ENCODE results near the gene TRIP4. TPM values are rescaled to one million over a fixed set of nuclear protein-coding genes. Genes with fewer than 3 reads are reported as not detected.

TRIP4 gene
- total and polyA plus RNA-seq, 9 of the 15 experiments (the other 6 are each of a cell fraction or from before 2014, with no cell fraction given), result 7.6 to 23.3 (median 16.7) TPM

DNA sequence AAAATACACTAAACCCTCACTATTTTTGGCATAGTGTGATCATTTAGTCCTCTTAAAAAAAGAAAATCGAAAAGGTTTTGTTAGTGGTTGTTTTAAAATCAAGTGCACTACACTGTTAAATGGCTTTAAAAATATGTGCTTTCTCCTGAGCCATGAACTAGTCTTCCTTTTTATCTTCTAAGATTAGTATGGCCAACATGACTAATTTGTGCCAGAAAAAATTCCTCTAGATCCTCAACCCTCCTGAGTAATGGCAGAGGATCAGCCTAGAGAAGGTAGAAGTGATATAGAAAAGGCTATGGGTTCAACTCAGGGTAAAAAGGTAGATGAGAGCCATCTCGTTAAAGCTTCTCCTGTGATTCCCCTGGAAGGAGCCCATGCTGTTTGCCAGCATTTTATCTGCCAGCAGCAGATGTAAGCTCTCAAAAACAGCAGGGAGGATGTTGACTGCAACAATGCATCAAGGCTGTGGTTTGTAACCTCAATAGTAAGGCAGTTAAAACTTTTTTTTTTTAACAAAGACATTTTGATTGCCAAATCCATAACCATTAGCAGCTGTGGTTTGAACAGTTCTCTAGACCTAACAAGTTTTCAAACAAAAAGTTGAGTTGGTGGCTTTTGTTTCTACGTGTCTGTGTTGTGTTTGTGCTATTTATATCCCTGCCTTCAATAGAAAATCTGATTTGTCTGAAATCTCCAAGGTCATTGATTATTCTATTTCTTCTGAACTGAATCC is 42.5 kb downstream of the TRIP4 start (continued):
- TF ChIP-seq, protein P1, sequence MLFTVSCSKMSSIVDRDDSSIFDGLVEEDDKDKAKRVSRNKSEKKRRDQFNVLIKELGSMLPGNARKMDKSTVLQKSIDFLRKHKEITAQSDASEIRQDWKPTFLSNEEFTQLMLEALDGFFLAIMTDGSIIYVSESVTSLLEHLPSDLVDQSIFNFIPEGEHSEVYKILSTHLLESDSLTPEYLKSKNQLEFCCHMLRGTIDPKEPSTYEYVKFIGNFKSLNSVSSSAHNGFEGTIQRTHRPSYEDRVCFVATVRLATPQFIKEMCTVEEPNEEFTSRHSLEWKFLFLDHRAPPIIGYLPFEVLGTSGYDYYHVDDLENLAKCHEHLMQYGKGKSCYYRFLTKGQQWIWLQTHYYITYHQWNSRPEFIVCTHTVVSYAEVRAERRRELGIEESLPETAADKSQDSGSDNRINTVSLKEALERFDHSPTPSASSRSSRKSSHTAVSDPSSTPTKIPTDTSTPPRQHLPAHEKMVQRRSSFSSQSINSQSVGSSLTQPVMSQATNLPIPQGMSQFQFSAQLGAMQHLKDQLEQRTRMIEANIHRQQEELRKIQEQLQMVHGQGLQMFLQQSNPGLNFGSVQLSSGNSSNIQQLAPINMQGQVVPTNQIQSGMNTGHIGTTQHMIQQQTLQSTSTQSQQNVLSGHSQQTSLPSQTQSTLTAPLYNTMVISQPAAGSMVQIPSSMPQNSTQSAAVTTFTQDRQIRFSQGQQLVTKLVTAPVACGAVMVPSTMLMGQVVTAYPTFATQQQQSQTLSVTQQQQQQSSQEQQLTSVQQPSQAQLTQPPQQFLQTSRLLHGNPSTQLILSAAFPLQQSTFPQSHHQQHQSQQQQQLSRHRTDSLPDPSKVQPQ (CRISPR knock-in tag; IDR thresholded peaks at IDR 0.05; ENCODE audit: borderline replicate concordance), result no peak
- no peak for TF ChIP-seq KLF1 (tag; IDR thresholded peaks at IDR 0.05)
- TF ChIP-seq MAFK (IDR thresholded peaks at IDR 0.05; ENCODE audit: low read length), result no peak
- no peak for TF ChIP-seq ZNF140 (CRISPR knock-in tag; IDR thresholded peaks at IDR 0.05)
- TF ChIP-seq RBM14 (IDR thresholded peaks at IDR 0.05; ENCODE audit: borderline replicate concordance, insufficient read depth, low read depth, low read length), result no peak
- no peak for TF ChIP-seq MCM2 (IDR thresholded peaks at IDR 0.05; ENCODE audit: low read depth)
- TF ChIP-seq NR2C1 (IDR thresholded peaks at IDR 0.05), result no peak
- TF ChIP-seq NR2C1 (tag; IDR thresholded peaks at IDR 0.05), result no peak
- TF ChIP-seq ZNF134 (CRISPR knock-in tag; conservative IDR thresholded peaks at IDR 0.05), result no peak
- TF ChIP-seq, protein P2, sequence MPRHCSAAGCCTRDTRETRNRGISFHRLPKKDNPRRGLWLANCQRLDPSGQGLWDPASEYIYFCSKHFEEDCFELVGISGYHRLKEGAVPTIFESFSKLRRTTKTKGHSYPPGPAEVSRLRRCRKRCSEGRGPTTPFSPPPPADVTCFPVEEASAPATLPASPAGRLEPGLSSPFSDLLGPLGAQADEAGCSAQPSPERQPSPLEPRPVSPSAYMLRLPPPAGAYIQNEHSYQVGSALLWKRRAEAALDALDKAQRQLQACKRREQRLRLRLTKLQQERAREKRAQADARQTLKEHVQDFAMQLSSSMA (CRISPR knock-in tag; IDR thresholded peaks at IDR 0.05), result no peak
- TF ChIP-seq OTX1 (CRISPR knock-in tag; IDR thresholded peaks at IDR 0.05), result no peak
- TF ChIP-seq MYC (IDR thresholded peaks at IDR 0.05; ENCODE audit: low read depth, low read length), result no peak
- no peak for TF ChIP-seq MYC (CRISPR knock-in tag; IDR thresholded peaks at IDR 0.05; ENCODE audit: borderline replicate concordance, low read depth)
- no peak for TF ChIP-seq ZNF764 (CRISPR knock-in tag; IDR thresholded peaks at IDR 0.05; ENCODE audit: low read depth)
- TF ChIP-seq, protein P3, sequence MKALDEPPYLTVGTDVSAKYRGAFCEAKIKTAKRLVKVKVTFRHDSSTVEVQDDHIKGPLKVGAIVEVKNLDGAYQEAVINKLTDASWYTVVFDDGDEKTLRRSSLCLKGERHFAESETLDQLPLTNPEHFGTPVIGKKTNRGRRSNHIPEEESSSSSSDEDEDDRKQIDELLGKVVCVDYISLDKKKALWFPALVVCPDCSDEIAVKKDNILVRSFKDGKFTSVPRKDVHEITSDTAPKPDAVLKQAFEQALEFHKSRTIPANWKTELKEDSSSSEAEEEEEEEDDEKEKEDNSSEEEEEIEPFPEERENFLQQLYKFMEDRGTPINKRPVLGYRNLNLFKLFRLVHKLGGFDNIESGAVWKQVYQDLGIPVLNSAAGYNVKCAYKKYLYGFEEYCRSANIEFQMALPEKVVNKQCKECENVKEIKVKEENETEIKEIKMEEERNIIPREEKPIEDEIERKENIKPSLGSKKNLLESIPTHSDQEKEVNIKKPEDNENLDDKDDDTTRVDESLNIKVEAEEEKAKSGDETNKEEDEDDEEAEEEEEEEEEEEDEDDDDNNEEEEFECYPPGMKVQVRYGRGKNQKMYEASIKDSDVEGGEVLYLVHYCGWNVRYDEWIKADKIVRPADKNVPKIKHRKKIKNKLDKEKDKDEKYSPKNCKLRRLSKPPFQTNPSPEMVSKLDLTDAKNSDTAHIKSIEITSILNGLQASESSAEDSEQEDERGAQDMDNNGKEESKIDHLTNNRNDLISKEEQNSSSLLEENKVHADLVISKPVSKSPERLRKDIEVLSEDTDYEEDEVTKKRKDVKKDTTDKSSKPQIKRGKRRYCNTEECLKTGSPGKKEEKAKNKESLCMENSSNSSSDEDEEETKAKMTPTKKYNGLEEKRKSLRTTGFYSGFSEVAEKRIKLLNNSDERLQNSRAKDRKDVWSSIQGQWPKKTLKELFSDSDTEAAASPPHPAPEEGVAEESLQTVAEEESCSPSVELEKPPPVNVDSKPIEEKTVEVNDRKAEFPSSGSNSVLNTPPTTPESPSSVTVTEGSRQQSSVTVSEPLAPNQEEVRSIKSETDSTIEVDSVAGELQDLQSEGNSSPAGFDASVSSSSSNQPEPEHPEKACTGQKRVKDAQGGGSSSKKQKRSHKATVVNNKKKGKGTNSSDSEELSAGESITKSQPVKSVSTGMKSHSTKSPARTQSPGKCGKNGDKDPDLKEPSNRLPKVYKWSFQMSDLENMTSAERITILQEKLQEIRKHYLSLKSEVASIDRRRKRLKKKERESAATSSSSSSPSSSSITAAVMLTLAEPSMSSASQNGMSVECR (CRISPR knock-in tag; IDR thresholded peaks at IDR 0.05), result no peak
- TF ChIP-seq DACH1 (IDR thresholded peaks at IDR 0.05; ENCODE audit: partially characterized antibody), result no peak
- TF ChIP-seq, protein P4, sequence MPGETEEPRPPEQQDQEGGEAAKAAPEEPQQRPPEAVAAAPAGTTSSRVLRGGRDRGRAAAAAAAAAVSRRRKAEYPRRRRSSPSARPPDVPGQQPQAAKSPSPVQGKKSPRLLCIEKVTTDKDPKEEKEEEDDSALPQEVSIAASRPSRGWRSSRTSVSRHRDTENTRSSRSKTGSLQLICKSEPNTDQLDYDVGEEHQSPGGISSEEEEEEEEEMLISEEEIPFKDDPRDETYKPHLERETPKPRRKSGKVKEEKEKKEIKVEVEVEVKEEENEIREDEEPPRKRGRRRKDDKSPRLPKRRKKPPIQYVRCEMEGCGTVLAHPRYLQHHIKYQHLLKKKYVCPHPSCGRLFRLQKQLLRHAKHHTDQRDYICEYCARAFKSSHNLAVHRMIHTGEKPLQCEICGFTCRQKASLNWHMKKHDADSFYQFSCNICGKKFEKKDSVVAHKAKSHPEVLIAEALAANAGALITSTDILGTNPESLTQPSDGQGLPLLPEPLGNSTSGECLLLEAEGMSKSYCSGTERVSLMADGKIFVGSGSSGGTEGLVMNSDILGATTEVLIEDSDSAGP (CRISPR knock-in tag; IDR thresholded peaks at IDR 0.05), result no peak

All from K562 (cell line).